CD14-positive monocyte (primary cell): ENCODE measurements around the gene RCAN2. TPM values are rescaled to one million over a fixed set of nuclear protein-coding genes. Genes with fewer than 3 reads are reported as not detected.
A peak's percentile ranks its signal among the peaks of the same experiment; 100 is the strongest.

Experiments
- DNase-seq, 3 donors: peaks; one replicate each; pipeline ENCODE4 v3.0.0-alpha.2; 2011 to 2022
- H2AFZ ChIP-seq: 2 replicates; pipeline ENCODE4 v1.6.0; 2012; ENCODE audit warnings: mild to moderate bottlenecking, low read depth, low read length, inconsistent platforms; ENCODE audit not compliant: insufficient read depth, poor library complexity, severe bottlenecking
- H3K27ac ChIP-seq, 2 donors: 1 replicate in 1 of 2; 2 replicates in 1 of 2; pipeline ENCODE4 v1.5.1; 2012 to 2013; ENCODE audit warnings: low read length in 2 of 2, control low read depth in 1 of 2, inconsistent platforms in 1 of 2, low read depth in 1 of 2, mild to moderate bottlenecking in 1 of 2
- H3K27me3 ChIP-seq, 2 donors: one replicate each; pipeline versions ENCODE4 v1.6.0 to v1.6.1; 2011 to 2013; ENCODE audit warnings: low read length in 2 of 2; ENCODE audit not compliant: control insufficient read depth in 2 of 2, insufficient read depth in 2 of 2
- H3K36me3 ChIP-seq, 2 donors: replicated peaks in 1 of 2; 1 replicate in 1 of 2; 2 replicates in 1 of 2; pipeline versions ENCODE4 v1.5.1 to v1.6.1; 2012 to 2013; ENCODE audit warnings: low read length in 2 of 2, control low read depth in 1 of 2, inconsistent platforms in 1 of 2, mild to moderate bottlenecking in 1 of 2; ENCODE audit not compliant: insufficient read depth in 2 of 2, control insufficient read depth in 1 of 2
- H3K4me1 ChIP-seq, 2 donors: 1 replicate in 1 of 2; 2 replicates in 1 of 2; pipeline versions ENCODE4 v1.5.1 to v1.6.1; 2012 to 2013; ENCODE audit warnings: low read length in 2 of 2, control low read depth in 1 of 2, inconsistent platforms in 1 of 2, mild to moderate bottlenecking in 1 of 2, moderate library complexity in 1 of 2; ENCODE audit not compliant: insufficient read depth in 2 of 2, control insufficient read depth in 1 of 2
- H3K4me2 ChIP-seq: replicated peaks from 2 replicates; pipeline ENCODE3; 2012; ENCODE audit warnings: low read length, moderate library complexity, mild to moderate bottlenecking; ENCODE audit not compliant: poor library complexity, severe bottlenecking; ENCODE audit errors: extremely low read depth
- H3K4me3 ChIP-seq, 3 experiments: fragments of 200-600 bp in 1 of 3; sonication (generic) in 1 of 3; replicated peaks in 1 of 3; 1 replicate in 2 of 3; 2 replicates in 1 of 3; pipeline ENCODE4 v1.5.1; 2011 to 2013; ENCODE audit warnings: low read length in 3 of 3, mild to moderate bottlenecking in 3 of 3, control low read depth in 2 of 3, low read depth in 2 of 3, inconsistent platforms in 1 of 3, moderate library complexity in 1 of 3
- H3K79me2 ChIP-seq: 2 replicates; pipeline ENCODE4 v1.6.0; 2012; ENCODE audit warnings: mild to moderate bottlenecking, control low read depth, inconsistent platforms, low read length, moderate library complexity; ENCODE audit not compliant: insufficient read depth
- H3K9ac ChIP-seq: 2 replicates; pipeline ENCODE4 v1.6.0; 2017; ENCODE audit warnings: low read length, mild to moderate bottlenecking; ENCODE audit not compliant: insufficient read depth, poor library complexity, severe bottlenecking
- H3K9me3 ChIP-seq, 2 donors: replicated peaks in 1 of 2; 1 replicate in 1 of 2; 2 replicates in 1 of 2; pipeline versions ENCODE4 v1.5.1 to v1.6.1; 2012 to 2013; ENCODE audit warnings: low read length in 2 of 2, control low read depth in 1 of 2; ENCODE audit not compliant: control insufficient read depth in 1 of 2, insufficient read depth in 1 of 2
- H4K20me1 ChIP-seq: 2 replicates; pipeline ENCODE4 v1.6.0; 2012; ENCODE audit warnings: mild to moderate bottlenecking, low read length, control low read depth, moderate library complexity; ENCODE audit not compliant: insufficient read depth
- H3K27ac Mint-ChIP-seq, 7 donors: one replicate each; pipeline ENCODE4 v1.8.0; 2020; ENCODE audit warnings: mild to moderate bottlenecking in 7 of 7, mixed read lengths in 7 of 7, moderate library complexity in 6 of 7, inconsistent platforms in 2 of 7
- H3K27me3 Mint-ChIP-seq, 3 donors: one replicate each; pipeline ENCODE4 v1.8.0; 2021 to 2022; ENCODE audit warnings: low read depth in 3 of 3, mild to moderate bottlenecking in 3 of 3, mixed read lengths in 3 of 3, moderate library complexity in 3 of 3, inconsistent platforms in 1 of 3
- H3K36me3 Mint-ChIP-seq, 2 donors: one replicate each; pipeline ENCODE4 v1.8.0; 2020; ENCODE audit warnings: mixed read lengths in 2 of 2, inconsistent platforms in 1 of 2, mild to moderate bottlenecking in 1 of 2
- H3K4me1 Mint-ChIP-seq: one replicate; pipeline ENCODE4 v1.8.0; 2020; ENCODE audit warnings: mild to moderate bottlenecking, mixed read lengths
- H3K4me3 Mint-ChIP-seq, 2 donors: one replicate each; pipeline ENCODE4 v1.8.0; 2020; ENCODE audit warnings: mild to moderate bottlenecking in 2 of 2, mixed read lengths in 2 of 2, moderate library complexity in 1 of 2
- H3K9me3 Mint-ChIP-seq, 7 donors: one replicate each; pipeline ENCODE4 v1.8.0; 2020 to 2022; ENCODE audit warnings: mixed read lengths in 7 of 7, mild to moderate bottlenecking in 6 of 7, moderate library complexity in 6 of 7, inconsistent platforms in 2 of 7
- WGBS: methylation state at CpG from one replicate; pipeline ENCODE4 v1.1.5; 2013; ENCODE audit warnings: missing lambda C conversion rate; ENCODE audit not compliant: insufficient coverage; 5-methylcytosine and 5-hydroxymethylcytosine counted together
- intact Hi-C, 2 donors: fragments of 100-400 bp; cut with micrococcal nuclease; formaldehyde crosslinking; loops; one replicate each; pipeline versions ENCODE4 v1.15.0 to v1.15.1; 2023
- polyA plus RNA-seq, 3 donors: library from polyadenylated mRNA; depleted of rRNA in 1 of 3; unstranded in 2 of 3; stranded (reverse) in 1 of 3; fragments of 300-500 nt in 2 of 3; fragments of >200 nt in 1 of 3; fragmentation: Illumina TruSeq in 2 of 3; gene quantifications; 1 replicate in 2 of 3; 2 replicates in 1 of 3; pipeline ENCODE4 v1.2.3, GENCODE V29; 2012 to 2021
- TF ChIP-seq, protein P1 (sequence below): fragments of 200-600 bp; IDR thresholded peaks from one replicate; pipeline ENCODE4 v1.8.0; 2022; ENCODE audit warnings: antibody characterized with exemption, mild to moderate bottlenecking

RCAN2 gene
- polyA plus RNA-seq, 3 donors = not detected

DNA sequence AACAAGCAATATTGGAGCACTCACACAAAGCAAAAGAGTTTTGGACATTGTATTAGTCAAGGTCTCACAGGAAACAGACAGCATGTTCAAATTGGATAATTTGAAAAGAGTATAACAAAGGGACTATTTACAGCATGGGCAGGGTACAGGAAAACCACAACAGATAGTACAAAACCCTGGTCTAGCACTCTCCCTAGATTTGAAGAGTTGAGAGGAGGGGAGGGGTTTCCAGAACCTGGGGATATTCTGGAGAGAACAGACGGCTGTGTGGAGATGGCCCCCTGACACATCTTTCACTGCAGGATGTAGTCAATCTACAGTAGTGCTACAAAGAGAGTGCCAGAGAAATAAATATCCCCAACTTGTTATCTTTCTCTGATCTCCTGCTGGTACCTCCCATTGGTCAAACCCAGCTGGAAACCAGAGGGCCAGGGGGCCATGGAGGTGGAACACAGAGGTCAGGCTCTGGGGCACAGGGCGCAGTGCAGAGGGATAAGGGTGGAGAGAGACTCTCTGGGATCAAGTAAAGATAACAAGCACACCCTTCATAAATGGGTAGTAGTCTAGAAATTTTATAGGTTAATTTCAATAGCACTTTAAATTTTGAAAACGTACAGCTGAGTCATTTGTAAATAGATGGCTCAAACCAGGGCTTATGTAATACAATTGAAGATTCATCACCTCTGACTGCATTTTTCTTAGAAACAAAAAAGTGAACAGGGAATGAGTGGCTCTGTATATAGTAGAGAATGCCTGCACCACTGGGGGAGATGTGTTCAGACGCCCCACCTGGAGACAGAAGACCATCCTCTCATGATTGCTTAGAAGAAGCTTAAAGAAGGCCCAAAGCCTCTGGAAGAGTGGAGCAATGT, 25.7 kb downstream of the RCAN2 start:
- TF ChIP-seq, protein P1, sequence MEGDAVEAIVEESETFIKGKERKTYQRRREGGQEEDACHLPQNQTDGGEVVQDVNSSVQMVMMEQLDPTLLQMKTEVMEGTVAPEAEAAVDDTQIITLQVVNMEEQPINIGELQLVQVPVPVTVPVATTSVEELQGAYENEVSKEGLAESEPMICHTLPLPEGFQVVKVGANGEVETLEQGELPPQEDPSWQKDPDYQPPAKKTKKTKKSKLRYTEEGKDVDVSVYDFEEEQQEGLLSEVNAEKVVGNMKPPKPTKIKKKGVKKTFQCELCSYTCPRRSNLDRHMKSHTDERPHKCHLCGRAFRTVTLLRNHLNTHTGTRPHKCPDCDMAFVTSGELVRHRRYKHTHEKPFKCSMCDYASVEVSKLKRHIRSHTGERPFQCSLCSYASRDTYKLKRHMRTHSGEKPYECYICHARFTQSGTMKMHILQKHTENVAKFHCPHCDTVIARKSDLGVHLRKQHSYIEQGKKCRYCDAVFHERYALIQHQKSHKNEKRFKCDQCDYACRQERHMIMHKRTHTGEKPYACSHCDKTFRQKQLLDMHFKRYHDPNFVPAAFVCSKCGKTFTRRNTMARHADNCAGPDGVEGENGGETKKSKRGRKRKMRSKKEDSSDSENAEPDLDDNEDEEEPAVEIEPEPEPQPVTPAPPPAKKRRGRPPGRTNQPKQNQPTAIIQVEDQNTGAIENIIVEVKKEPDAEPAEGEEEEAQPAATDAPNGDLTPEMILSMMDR = no peak
- no peak for DNase-seq
- peaks cover 0 to 3% (median 0%) of the 10 kb centered on the region in 7 donors for H3K9me3 Mint-ChIP-seq
- Histone ChIP-seq H3K79me2 (no peaks in the 10 kb centered on the region), H3K4me2 (no peak overlapping the region), H3K4me3 (no peak overlapping the region), H3K4me1 (no peaks in the 10 kb centered on the region), H3K27ac (no peak overlapping the region), H3K9ac (no peak overlapping the region), H3K27me3 (peaks cover 0 to 2% of the 10 kb centered on the region in 2 donors), H3K9me3 (no peaks in the 10 kb centered on the region), H3K36me3 (no peaks in the 10 kb centered on the region), H4K20me1 (no peaks in the 10 kb centered on the region), H2AFZ (no peak overlapping the region)
- H3K27ac Mint-ChIP-seq = peak overlapping the region in 1 of 7 donors; percentile 26
- H3K36me3 Mint-ChIP-seq = no peaks in the 10 kb centered on the region
- 40% methylated on average over 1 of the region's 4 CpGs for WGBS
- no peak overlapping the region for H3K4me3 Mint-ChIP-seq
- peaks cover 0 to 3% (median 2%) of the 10 kb centered on the region in 3 donors for H3K27me3 Mint-ChIP-seq
- intact Hi-C loops = no loop called here
- no peaks in the 10 kb centered on the region for H3K4me1 Mint-ChIP-seq

DNA sequence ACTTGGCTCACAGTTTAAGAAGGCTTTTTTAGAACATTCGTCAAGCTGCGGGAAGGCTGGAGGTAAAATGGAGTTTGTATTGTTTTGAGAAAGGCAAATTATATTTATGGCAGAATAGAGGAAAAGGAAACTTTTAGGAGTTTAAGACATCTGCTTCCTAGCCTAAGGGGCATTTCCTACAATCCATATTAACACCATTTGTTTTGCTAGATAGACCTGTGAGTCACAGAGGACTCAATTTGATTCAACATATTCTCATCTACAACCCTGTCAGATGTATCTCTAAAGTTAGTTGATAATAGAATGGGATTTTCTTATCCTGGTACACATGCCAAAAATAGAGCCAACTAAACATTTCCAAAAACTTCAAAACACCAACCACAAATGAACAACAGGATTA, 35.0 kb downstream of the RCAN2 start:
- no CpG with 5 or more reads among the region's 2 CpGs for WGBS

More for the DNA sequence above, 35.0 kb downstream of the RCAN2 start:
- Histone ChIP-seq H3K4me2 (no peak overlapping the region), H3K27me3 (no peaks in the 10 kb centered on the region), H3K4me1 (no peaks in the 10 kb centered on the region), H4K20me1 (no peaks in the 10 kb centered on the region), H2AFZ (no peak overlapping the region), H3K9me3 (no peaks in the 10 kb centered on the region), H3K9ac (no peak overlapping the region), H3K4me3 (no peak overlapping the region), H3K36me3 (no peaks in the 10 kb centered on the region), H3K79me2 (no peaks in the 10 kb centered on the region), H3K27ac (no peak overlapping the region)
- no peaks in the 10 kb centered on the region for H3K4me1 Mint-ChIP-seq
- no peak for DNase-seq
- TF ChIP-seq, protein P1 = no peak
- intact Hi-C loops = no loop called here
- H3K4me3 Mint-ChIP-seq = no peak overlapping the region
- H3K27ac Mint-ChIP-seq = no peak overlapping the region
- H3K9me3 Mint-ChIP-seq = peaks cover 0 to 4% (median 0%) of the 10 kb centered on the region in 7 donors
- no peaks in the 10 kb centered on the region for H3K36me3 Mint-ChIP-seq
- H3K27me3 Mint-ChIP-seq = peaks cover 0 to under 1% (median 0%) of the 10 kb centered on the region in 3 donors
